WTC11 (cell line): ENCODE measurements around the gene ANG.
A peak's percentile ranks its signal among the peaks of the same experiment; 100 is the strongest.

Experiments used
- CREB1 ChIP-seq: sonication (generic); formaldehyde crosslinking; IDR thresholded peaks from 2 replicates; pipeline ENCODE4 v1.8.0; 2023; ENCODE audit warnings: mild to moderate bottlenecking, missing genetic modification reagents
- FOXK1 ChIP-seq: sonication (generic); formaldehyde crosslinking; IDR thresholded peaks from 2 replicates; pipeline ENCODE4 v1.8.0; 2022; ENCODE audit warnings: mild to moderate bottlenecking, moderate library complexity, missing genetic modification reagents
- NFE2L1 ChIP-seq: sonication (generic); formaldehyde crosslinking; IDR thresholded peaks from 2 replicates; pipeline ENCODE4 v1.8.1; 2023; ENCODE audit warnings: missing genetic modification reagents
- NR3C1 ChIP-seq: sonication (generic); formaldehyde crosslinking; conservative IDR thresholded peaks from 2 replicates; pipeline ENCODE4 v1.8.1; 2023; ENCODE audit warnings: low read depth, mild to moderate bottlenecking, missing genetic modification reagents
- ZNF121 ChIP-seq: sonication (generic); formaldehyde crosslinking; IDR thresholded peaks from 2 replicates; pipeline ENCODE4 v1.8.0; 2023; ENCODE audit warnings: missing genetic modification reagents
- TF ChIP-seq, protein P1 (sequence below): fragments of 200-600 bp; IDR thresholded peaks from 2 replicates; pipeline ENCODE4 v1.8.0; 2022; ENCODE audit warnings: antibody characterized with exemption
- TF ChIP-seq, protein P2 (sequence below): sonication (generic); formaldehyde crosslinking; IDR thresholded peaks from 2 replicates; pipeline ENCODE4 v1.8.0; 2022; ENCODE audit warnings: mild to moderate bottlenecking, missing genetic modification reagents
- TF ChIP-seq, protein P3 (sequence below): sonication (generic); formaldehyde crosslinking; IDR thresholded peaks from 2 replicates; pipeline ENCODE4 v1.8.0; 2023; ENCODE audit warnings: missing genetic modification reagents
- TF ChIP-seq, protein P4 (sequence below): sonication (generic); formaldehyde crosslinking; IDR thresholded peaks from 2 replicates; pipeline ENCODE4 v1.8.0; 2022; ENCODE audit warnings: missing genetic modification reagents

DNA sequence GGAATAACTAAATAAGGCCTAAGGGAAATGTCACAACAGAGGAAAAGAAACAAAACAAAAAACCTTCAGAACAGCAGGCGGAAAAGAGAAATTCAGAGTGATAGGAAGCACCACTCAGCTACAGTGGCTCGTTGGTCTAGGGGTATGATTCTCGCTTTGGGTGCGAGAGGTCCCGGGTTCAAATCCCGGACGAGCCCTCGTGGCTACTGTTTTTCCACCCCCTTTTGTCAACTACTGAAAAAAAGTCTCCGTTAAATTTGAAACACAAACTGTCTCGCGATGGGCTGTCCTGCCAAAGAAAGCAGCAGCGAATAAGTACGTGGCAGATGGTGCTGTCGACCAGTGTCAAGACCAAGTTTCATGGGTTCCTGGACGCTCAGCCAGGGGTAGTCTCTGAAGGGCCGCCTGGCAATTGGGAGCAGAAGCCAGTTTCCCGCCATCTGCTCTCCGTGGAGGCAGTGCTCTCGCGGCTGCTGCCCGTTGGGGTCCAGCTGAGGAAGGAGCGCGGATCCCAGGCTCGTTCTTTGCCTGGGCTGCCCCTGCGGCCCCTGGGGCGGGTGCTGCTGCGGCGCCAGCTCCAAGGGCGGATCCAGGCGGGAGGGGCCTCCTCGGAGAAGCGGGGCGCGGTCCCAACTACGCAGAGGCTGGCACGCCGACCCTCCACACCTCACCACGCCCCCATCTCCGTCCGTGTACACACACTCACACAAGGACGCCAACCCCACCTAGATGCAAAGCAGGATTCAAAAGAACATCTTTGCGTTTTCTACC, 4.5 kb upstream of the ANG start, which contains the start of gene RNASE4:
- TF ChIP-seq, protein P1, sequence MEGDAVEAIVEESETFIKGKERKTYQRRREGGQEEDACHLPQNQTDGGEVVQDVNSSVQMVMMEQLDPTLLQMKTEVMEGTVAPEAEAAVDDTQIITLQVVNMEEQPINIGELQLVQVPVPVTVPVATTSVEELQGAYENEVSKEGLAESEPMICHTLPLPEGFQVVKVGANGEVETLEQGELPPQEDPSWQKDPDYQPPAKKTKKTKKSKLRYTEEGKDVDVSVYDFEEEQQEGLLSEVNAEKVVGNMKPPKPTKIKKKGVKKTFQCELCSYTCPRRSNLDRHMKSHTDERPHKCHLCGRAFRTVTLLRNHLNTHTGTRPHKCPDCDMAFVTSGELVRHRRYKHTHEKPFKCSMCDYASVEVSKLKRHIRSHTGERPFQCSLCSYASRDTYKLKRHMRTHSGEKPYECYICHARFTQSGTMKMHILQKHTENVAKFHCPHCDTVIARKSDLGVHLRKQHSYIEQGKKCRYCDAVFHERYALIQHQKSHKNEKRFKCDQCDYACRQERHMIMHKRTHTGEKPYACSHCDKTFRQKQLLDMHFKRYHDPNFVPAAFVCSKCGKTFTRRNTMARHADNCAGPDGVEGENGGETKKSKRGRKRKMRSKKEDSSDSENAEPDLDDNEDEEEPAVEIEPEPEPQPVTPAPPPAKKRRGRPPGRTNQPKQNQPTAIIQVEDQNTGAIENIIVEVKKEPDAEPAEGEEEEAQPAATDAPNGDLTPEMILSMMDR = no peak
- TF ChIP-seq FOXK1 (CRISPR knock-in tag) (no peak), CREB1 (CRISPR knock-in tag) (no peak), NR3C1 (CRISPR knock-in tag) (no peak), NFE2L1 (CRISPR knock-in tag) (no peak), ZNF121 (no peak)
- TF ChIP-seq, protein P2, sequence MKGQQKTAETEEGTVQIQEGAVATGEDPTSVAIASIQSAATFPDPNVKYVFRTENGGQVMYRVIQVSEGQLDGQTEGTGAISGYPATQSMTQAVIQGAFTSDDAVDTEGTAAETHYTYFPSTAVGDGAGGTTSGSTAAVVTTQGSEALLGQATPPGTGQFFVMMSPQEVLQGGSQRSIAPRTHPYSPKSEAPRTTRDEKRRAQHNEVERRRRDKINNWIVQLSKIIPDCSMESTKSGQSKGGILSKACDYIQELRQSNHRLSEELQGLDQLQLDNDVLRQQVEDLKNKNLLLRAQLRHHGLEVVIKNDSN (CRISPR knock-in tag) = 0 out of 2 replicates have a peak, but pooled peaks have one; percentile 4
- TF ChIP-seq, protein P3, sequence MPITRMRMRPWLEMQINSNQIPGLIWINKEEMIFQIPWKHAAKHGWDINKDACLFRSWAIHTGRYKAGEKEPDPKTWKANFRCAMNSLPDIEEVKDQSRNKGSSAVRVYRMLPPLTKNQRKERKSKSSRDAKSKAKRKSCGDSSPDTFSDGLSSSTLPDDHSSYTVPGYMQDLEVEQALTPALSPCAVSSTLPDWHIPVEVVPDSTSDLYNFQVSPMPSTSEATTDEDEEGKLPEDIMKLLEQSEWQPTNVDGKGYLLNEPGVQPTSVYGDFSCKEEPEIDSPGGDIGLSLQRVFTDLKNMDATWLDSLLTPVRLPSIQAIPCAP (CRISPR knock-in tag) = no peak
- TF ChIP-seq, protein P4, sequence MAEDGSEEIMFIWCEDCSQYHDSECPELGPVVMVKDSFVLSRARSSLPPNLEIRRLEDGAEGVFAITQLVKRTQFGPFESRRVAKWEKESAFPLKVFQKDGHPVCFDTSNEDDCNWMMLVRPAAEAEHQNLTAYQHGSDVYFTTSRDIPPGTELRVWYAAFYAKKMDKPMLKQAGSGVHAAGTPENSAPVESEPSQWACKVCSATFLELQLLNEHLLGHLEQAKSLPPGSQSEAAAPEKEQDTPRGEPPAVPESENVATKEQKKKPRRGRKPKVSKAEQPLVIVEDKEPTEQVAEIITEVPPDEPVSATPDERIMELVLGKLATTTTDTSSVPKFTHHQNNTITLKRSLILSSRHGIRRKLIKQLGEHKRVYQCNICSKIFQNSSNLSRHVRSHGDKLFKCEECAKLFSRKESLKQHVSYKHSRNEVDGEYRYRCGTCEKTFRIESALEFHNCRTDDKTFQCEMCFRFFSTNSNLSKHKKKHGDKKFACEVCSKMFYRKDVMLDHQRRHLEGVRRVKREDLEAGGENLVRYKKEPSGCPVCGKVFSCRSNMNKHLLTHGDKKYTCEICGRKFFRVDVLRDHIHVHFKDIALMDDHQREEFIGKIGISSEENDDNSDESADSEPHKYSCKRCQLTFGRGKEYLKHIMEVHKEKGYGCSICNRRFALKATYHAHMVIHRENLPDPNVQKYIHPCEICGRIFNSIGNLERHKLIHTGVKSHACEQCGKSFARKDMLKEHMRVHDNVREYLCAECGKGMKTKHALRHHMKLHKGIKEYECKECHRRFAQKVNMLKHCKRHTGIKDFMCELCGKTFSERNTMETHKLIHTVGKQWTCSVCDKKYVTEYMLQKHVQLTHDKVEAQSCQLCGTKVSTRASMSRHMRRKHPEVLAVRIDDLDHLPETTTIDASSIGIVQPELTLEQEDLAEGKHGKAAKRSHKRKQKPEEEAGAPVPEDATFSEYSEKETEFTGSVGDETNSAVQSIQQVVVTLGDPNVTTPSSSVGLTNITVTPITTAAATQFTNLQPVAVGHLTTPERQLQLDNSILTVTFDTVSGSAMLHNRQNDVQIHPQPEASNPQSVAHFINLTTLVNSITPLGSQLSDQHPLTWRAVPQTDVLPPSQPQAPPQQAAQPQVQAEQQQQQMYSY = no peak
